HG03432 (cell line): ENCODE data around the gene CKAP5.

Experiments used
- ATAC-seq: cut with Tn5 transposase; IDR thresholded peaks from one replicate; pipeline ENCODE4 v1.9.1; 2021; ENCODE audit warnings: mild to moderate bottlenecking, moderate library complexity; ENCODE audit not compliant: unreplicated experiment

The CKAP5 gene

GRCh38 chr11:46845740-46846509 is at the start of gene CKAP5:
Gene CKAP5, minus strand, starts transcription at chr11:46846280. Its CDS starts 25,049 bp downstream, at chr11:46821231.
- peak; percentile 94 for ATAC-seq

DNA sequence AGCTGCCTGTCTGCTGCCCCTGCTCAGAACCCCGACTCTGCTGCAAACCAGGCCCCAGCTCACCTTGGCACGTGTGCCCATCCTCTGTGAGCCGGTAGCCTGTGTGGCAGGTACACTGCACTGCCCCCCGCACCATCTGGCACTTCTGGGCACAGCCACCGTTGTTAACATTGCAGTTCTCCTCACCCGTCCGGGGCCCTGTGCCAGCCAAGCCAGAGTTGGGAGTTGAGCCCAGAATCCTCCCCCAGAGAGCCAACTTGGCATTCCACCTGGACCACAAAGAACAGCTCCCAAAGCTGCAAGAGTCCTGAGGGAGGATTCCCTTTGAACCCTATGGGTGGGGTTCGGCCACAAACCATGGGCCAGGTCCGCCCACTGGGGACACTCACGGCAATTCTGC is 49.7 kb upstream of the CKAP5 start:
- no peak for ATAC-seq

- ATAC-seq: no peak
These were observed 48.9 kb upstream of the CKAP5 start for GRCh38 chr11:46894961-46895360.

GRCh38 chr11:46894506-46894905 is 48.4 kb upstream of the CKAP5 start:
- no peak for ATAC-seq

GRCh38 chr11:46892838-46893237 is 46.8 kb upstream of the CKAP5 start:
- no peak for ATAC-seq

DNA sequence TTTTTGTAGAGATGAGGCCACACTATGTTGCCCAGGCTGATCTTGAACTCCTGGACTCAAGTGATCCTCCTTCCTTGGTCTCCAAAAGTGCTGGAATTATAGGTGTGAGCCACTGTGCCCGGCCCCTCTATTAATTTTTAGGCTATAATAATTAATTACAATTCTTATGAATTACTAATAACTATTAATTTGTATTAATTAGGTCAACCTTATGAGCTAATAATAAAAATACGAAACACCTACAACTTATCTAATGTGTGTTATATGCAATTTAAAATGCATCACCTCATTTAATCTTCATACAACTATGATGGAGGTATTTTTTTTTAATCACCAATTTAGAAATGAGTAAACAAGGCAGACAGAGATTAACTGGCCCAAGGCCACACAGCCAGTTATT is 46.0 kb upstream of the CKAP5 start:
- no peak for ATAC-seq

GRCh38 chr11:46890665-46891064 is 44.6 kb upstream of the CKAP5 start:
- no peak for ATAC-seq

- no peak for ATAC-seq
These were observed 43.8 kb upstream of the CKAP5 start for GRCh38 chr11:46889689-46890475.

GRCh38 chr11:46889251-46889650 is 43.2 kb upstream of the CKAP5 start:
- no peak for ATAC-seq

- ATAC-seq: no peak
These were observed 42.6 kb upstream of the CKAP5 start for GRCh38 chr11:46888636-46889035.

GRCh38 chr11:46886211-46886610 is 40.1 kb upstream of the CKAP5 start:
- no peak for ATAC-seq

DNA sequence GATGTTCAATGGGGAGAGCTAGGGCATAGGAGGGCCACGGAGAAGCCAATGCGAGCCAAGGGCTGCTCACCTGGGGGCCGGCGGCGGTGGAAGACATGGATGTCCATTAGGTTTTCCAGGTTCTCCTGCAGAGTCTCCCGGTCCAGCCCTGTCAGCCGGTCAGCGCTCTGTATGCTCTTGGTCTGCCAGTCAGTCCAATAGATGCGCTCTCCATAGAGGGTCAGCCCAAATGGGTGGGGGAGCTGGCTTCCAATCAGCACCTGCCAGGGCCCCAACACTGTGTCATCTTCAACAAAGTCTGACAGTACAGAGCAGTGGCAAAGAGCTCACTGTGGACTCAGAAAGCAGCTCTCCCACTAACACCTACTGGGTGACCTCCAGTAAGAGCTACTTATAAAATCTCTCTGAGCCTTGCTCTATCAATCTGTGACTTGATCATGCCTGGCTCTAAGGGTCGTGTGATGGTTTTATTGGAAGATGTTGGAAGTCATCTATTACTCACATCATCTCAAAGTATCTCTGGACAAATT is 33.0 kb upstream of the CKAP5 start:
- no peak for ATAC-seq

DNA sequence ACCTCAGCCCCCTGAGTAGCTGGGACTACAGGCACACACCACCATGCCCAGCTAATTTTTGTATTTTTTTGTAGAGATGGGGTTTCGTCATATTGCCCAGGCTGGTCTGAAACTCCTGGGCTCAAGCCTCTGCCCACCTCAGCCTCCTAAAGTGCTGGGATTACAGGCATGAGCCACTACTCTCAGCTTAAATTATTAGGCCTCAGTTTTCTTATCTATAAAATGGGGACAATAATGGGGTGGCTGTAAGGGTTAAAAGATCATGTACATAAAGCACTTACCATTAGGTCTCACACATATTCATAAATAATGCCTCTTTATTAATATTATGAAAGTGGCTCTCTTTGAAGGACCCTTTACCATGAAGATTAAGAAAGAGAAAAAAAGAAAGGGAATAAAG is 31.5 kb upstream of the CKAP5 start:
- no peak for ATAC-seq

GRCh38 chr11:46876471-46876870 is 30.4 kb upstream of the CKAP5 start:
- ATAC-seq: no peak

GRCh38 chr11:46874586-46874985 is 28.5 kb upstream of the CKAP5 start:
- no peak for ATAC-seq

DNA sequence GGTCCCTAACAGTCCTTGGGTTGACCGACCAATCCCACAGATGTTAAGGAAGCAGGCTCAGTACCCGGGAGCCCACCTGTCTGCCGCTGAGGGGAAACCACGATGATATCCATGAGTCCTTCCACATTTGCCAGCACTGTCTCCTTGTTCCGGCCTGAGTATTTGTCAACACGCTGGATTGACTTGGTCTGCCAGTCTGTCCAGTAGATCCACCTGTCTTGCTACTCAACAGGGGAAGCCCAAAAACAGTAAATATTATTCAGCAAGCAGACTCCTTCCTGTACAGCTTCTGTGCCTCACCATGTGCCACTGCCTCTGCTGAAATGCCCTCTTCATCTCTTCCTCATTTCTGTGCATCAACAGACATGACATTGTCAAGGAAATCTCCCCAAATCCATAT is 22.8 kb upstream of the CKAP5 start:
- no peak for ATAC-seq

DNA sequence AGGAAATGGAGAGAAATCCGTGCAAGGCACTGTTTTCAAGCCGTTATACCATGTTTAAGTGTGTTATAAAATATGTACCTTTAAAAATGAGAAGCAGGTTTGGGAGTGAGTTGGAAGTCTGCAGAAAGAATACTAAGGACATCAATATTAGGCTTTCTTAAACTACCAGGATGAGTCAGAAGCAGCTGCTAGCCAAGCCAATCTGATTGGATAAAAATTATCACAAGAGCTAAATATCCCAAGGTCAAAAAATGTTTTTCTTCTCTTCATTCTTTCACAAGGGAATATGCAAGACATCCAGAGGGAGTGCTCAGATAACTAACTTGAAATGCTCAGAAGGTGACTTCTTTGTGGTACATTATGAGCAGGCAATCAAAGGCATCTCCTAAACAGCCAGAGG is 19.3 kb upstream of the CKAP5 start:
- no peak for ATAC-seq

DNA sequence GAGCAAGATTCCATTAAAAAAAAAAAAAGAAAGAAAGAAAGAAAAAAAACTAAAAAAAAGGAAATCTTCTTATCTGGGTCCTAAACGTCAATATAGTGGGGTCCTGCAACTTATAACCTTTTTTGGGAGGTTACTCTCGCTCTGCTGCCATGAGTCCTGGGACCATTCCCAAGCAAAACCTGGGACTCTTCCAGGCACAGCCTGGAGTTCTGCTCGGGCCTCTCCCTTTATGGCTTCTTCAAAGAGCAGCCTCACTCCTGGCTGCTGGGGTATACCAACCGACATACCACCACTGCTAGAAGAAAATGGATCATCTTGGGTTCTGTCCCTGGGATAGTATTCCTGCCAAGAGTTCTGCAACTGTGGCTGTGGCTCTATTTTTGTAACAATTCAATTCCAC is 14.1 kb upstream of the CKAP5 start:
- ATAC-seq: no peak

GRCh38 chr11:46858920-46859546 is 13.0 kb upstream of the CKAP5 start:
- ATAC-seq: no peak

DNA sequence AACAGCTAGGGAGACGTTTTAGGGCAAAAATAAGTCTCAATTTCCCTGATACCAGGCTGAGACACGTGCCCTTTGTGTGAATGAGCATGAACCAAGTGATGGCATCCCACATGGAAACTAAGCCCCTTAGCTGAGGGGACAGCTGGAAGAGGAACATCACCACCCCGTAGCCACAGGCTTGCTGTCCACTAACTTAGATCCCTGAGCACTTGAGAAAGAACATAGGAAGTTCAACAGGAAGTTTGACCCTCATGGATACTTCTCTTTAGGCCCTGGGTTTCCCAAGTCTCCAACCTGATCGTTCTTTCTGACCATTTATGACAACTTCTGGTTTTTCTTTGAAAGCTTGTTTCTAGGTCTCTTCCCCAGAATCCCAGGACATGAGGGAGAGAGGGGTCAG is 11.6 kb upstream of the CKAP5 start:
- no peak for ATAC-seq

DNA sequence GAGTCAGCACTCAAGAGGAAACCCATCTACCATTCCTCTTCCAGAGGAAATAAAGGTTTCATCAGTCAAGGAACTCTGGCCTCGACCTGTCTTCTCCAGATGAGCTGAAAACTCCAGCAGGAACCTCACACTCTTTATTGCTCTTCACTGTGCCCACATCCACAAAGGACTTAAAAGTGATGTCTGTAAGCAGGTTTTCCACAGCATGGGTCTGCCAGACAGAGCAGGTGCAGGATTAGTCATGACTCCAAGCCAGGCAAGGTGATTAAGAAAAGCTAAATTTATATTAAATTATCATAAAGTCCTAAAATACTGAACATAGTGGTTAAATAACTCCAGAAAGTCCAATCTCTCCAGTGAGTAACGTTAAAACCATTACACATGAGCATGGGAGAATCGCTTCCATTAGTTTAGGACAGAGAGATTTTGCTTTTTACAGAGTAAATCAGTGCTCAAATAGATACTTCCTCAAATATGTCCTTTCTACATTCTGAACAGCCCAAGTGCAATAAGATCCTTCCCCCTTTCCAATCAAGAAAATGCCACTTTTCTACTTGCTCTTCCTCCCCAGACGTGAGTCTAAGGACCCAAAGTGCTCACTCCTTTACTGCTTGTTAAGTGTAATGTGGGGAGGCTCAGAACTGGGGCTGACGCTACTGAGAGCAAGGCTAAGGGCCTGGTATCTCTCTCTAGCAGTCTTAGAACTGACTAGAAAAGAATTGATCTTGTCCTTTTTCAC is 10.7 kb upstream of the CKAP5 start:
- ATAC-seq: no peak
